ENCODE results near the gene NAA25. TPM values are rescaled to one million over a fixed set of nuclear protein-coding genes. Genes with fewer than 3 reads are reported as not detected.
A peak's percentile ranks its signal among the peaks of the same experiment; 100 is the strongest.

NAA25 gene
- total and polyA plus RNA-seq, 3 experiments from 2014 or later, result 18.4 to 41.5 (median 39.0) TPM

- peaks cover 0 to 6% (median 0%) of the 10 kb centered on the region in 3 donors for H3K36me3 Mint-ChIP-seq
- Histone ChIP-seq H3K27me3 (ENCODE audit: insufficient read depth, low read length, poor library complexity, severe bottlenecking) (no peaks in the 10 kb centered on the region), H3K9me3 (ENCODE audit: low read length) (no peaks in the 10 kb centered on the region), H3K4me3 (ENCODE audit: low read length) (peak within 1 kb of the TSS; percentile 88), H3K4me1 (ENCODE audit: insufficient read depth, low read length) (peaks cover 45% of the 10 kb centered on the region), H3K36me3 (ENCODE audit: insufficient read depth, low read length) (no peaks in the 10 kb centered on the region), H3K27ac (ENCODE audit: low read depth, low read length) (peak within 1 kb of the TSS; percentile 85)
- peak; percentile 97 to 99 (median 98) for DNase-seq
- POLR2A ChIA-PET, result interaction anchor here (0.6 to 2.3 kb wide), 7 partner anchors 17 to 283 kb away, joined by 3 to 23 read pairs (median 3); partner anchors contain the start of genes ERP29, MAPKAPK5, NAA25 and TMEM116
- H3K4me3 Mint-ChIP-seq, result peak within 1 kb of the TSS; percentile 75 to 94 (median 84)
- H3K27me3 Mint-ChIP-seq, result peaks cover 0 to 9% of the 10 kb centered on the region in 2 donors
- no peaks in the 10 kb centered on the region for H3K9me3 Mint-ChIP-seq
- H3K4me1 Mint-ChIP-seq, result peaks cover 28 to 48% (median 47%) of the 10 kb centered on the region in 3 donors
- CTCF ChIA-PET, result interaction anchor here (0.9 to 2.9 kb wide), 7 partner anchors 11 to 44 kb away, joined by 3 to 22 read pairs (median 4); partner anchors contain the start of gene NAA25
- peak within 1 kb of the TSS; percentile 65 to 97 (median 85) for H3K27ac Mint-ChIP-seq
These were observed 16.8 kb upstream of the NAA25 start, which contains the start of gene TRAFD1 for GRCh38 chr12:112125250-112125999. TSS of gene TRAFD1 (plus strand) at chr12:112125560. CDS start at chr12:112130523, 4,963 bp downstream.

- ChIA-PET POLR2A (interaction anchor here (0.6 to 2.3 kb wide), 6 partner anchors 16 to 283 kb away, joined by 3 to 23 read pairs (median 4); partner anchors contain the start of genes ERP29, MAPKAPK5, NAA25 and TMEM116), CTCF (interaction anchor here (0.9 to 2.9 kb wide), 4 partner anchors 11 to 27 kb away, joined by 3 to 22 read pairs (median 4); partner anchors contain the start of gene NAA25)
- H3K27ac ChIP-seq (ENCODE audit: low read depth, low read length), result no peak overlapping the region
- peak overlapping the region in 6 of 7 donors; percentile 75 to 94 (median 84) for H3K4me3 Mint-ChIP-seq
- H3K27me3 Mint-ChIP-seq, result peaks cover 0 to 9% of the 10 kb centered on the region in 2 donors
- no peak overlapping the region for H3K4me3 ChIP-seq (ENCODE audit: low read length)
- peaks cover 42% of the 10 kb centered on the region for H3K4me1 ChIP-seq (ENCODE audit: insufficient read depth, low read length)
- no peaks in the 10 kb centered on the region for H3K27me3 ChIP-seq (ENCODE audit: insufficient read depth, low read length, poor library complexity, severe bottlenecking)
- H3K27ac Mint-ChIP-seq, result peak overlapping the region in 4 of 8 donors; percentile 21 to 92 (median 76)
- no peaks in the 10 kb centered on the region for H3K9me3 ChIP-seq (ENCODE audit: low read length)
- H3K36me3 Mint-ChIP-seq, result peaks cover 0 to 6% (median 0%) of the 10 kb centered on the region in 3 donors
- no peak for DNase-seq
- peaks cover 27 to 44% (median 42%) of the 10 kb centered on the region in 3 donors for H3K4me1 Mint-ChIP-seq
- no peaks in the 10 kb centered on the region for H3K9me3 Mint-ChIP-seq
- no peaks in the 10 kb centered on the region for H3K36me3 ChIP-seq (ENCODE audit: insufficient read depth, low read length)
These were observed 16.3 kb upstream of the NAA25 start for GRCh38 chr12:112124918-112125249.

GRCh38 chr12:112122823-112123690 is 14.5 kb upstream of the NAA25 start:
- no peaks in the 10 kb centered on the region for H3K36me3 ChIP-seq (ENCODE audit: insufficient read depth, low read length)
- Mint-ChIP-seq H3K36me3 (peaks cover 0 to 6% (median 0%) of the 10 kb centered on the region in 3 donors), H3K27ac (no peak overlapping the region), H3K4me3 (no peak overlapping the region), H3K9me3 (no peaks in the 10 kb centered on the region), H3K27me3 (peaks cover 0 to 12% of the 10 kb centered on the region in 2 donors), H3K4me1 (peaks cover 18 to 27% (median 25%) of the 10 kb centered on the region in 3 donors)
- no peaks in the 10 kb centered on the region for H3K27me3 ChIP-seq (ENCODE audit: insufficient read depth, low read length, poor library complexity, severe bottlenecking)
- peaks cover 24% of the 10 kb centered on the region for H3K4me1 ChIP-seq (ENCODE audit: insufficient read depth, low read length)
- no peak for DNase-seq
- peak overlapping the region; percentile 38 for H3K27ac ChIP-seq (ENCODE audit: low read depth, low read length)
- no peak overlapping the region for H3K4me3 ChIP-seq (ENCODE audit: low read length)
- no peaks in the 10 kb centered on the region for H3K9me3 ChIP-seq (ENCODE audit: low read length)
- POLR2A ChIA-PET, result no interaction called here
- CTCF ChIA-PET, result interaction anchor here (1.2 kb wide), 1 partner anchor 14 kb away, joined by 7 read pairs; no protein-coding TSS in a partner anchor

DNA sequence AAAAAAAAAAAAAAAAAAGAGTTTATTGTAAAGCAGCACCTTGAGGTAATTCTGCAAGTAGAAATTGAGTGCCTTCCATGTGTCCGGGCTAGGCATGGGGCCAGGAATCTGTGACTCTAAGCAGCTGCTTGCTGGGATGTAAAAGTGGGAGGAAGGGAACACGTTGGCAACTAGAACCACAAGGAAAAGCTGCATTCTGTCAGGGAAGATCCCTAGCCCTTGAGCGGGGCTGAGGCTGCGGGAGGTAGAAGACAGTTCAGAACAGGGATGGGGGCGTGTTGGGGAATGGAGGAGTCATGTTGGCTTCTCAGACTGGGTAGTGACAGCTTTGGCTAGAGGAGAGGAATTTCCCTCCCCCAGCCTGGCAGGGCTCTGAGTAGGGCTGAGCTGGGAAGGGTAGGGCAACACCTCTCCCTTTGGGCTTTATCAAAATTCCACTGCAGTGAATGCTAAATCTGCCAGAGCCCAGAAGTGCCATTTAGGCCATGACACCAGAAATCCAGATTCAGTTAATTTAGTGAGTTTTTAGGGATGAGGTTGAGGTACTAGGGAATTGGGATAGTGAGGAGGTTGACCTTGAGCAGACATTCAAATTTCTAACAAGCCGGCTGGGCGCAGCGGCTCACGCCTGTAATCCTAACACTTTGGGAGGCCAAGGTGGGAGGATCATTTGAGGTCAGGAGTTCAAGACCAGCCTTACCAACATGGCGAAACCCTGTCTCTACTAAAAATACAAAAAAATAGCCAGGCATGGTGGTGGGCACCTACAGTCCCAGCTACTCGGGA is 13.4 kb upstream of the NAA25 start:
- Mint-ChIP-seq H3K27ac (peak overlapping the region in 1 of 8 donors; percentile 3), H3K27me3 (peaks cover 0 to 12% of the 10 kb centered on the region in 2 donors), H3K36me3 (peaks cover 0 to 4% (median 0%) of the 10 kb centered on the region in 3 donors), H3K9me3 (no peaks in the 10 kb centered on the region), H3K4me3 (no peak overlapping the region), H3K4me1 (peaks cover 12 to 19% (median 18%) of the 10 kb centered on the region in 3 donors)
- no peak overlapping the region for H3K4me3 ChIP-seq (ENCODE audit: low read length)
- ChIA-PET POLR2A (interaction anchor here (0.7 kb wide), 1 partner anchor 15 kb away, joined by 4 read pairs; no protein-coding TSS in a partner anchor), CTCF (no interaction called here)
- peaks cover 16% of the 10 kb centered on the region for H3K4me1 ChIP-seq (ENCODE audit: insufficient read depth, low read length)
- DNase-seq, result no peak
- no peak overlapping the region for H3K27ac ChIP-seq (ENCODE audit: low read depth, low read length)
- H3K27me3 ChIP-seq (ENCODE audit: insufficient read depth, low read length, poor library complexity, severe bottlenecking), result no peaks in the 10 kb centered on the region
- no peaks in the 10 kb centered on the region for H3K36me3 ChIP-seq (ENCODE audit: insufficient read depth, low read length)
- no peaks in the 10 kb centered on the region for H3K9me3 ChIP-seq (ENCODE audit: low read length)

- Mint-ChIP-seq H3K4me1 (peaks cover 0 to 9% (median 5%) of the 10 kb centered on the region in 3 donors), H3K36me3 (no peaks in the 10 kb centered on the region), H3K27ac (no peak overlapping the region), H3K27me3 (peaks cover 0 to 12% of the 10 kb centered on the region in 2 donors), H3K9me3 (no peaks in the 10 kb centered on the region), H3K4me3 (no peak overlapping the region)
- no peaks in the 10 kb centered on the region for H3K9me3 ChIP-seq (ENCODE audit: low read length)
- H3K4me3 ChIP-seq (ENCODE audit: low read length), result no peak overlapping the region
- H3K27ac ChIP-seq (ENCODE audit: low read depth, low read length), result no peak overlapping the region
- ChIA-PET POLR2A (no interaction called here), CTCF (no interaction called here)
- H3K36me3 ChIP-seq (ENCODE audit: insufficient read depth, low read length), result no peaks in the 10 kb centered on the region
- H3K27me3 ChIP-seq (ENCODE audit: insufficient read depth, low read length, poor library complexity, severe bottlenecking), result no peaks in the 10 kb centered on the region
- no peaks in the 10 kb centered on the region for H3K4me1 ChIP-seq (ENCODE audit: insufficient read depth, low read length)
- no peak for DNase-seq
These were observed 9.1 kb upstream of the NAA25 start for GRCh38 chr12:112117685-112118084.

DNA sequence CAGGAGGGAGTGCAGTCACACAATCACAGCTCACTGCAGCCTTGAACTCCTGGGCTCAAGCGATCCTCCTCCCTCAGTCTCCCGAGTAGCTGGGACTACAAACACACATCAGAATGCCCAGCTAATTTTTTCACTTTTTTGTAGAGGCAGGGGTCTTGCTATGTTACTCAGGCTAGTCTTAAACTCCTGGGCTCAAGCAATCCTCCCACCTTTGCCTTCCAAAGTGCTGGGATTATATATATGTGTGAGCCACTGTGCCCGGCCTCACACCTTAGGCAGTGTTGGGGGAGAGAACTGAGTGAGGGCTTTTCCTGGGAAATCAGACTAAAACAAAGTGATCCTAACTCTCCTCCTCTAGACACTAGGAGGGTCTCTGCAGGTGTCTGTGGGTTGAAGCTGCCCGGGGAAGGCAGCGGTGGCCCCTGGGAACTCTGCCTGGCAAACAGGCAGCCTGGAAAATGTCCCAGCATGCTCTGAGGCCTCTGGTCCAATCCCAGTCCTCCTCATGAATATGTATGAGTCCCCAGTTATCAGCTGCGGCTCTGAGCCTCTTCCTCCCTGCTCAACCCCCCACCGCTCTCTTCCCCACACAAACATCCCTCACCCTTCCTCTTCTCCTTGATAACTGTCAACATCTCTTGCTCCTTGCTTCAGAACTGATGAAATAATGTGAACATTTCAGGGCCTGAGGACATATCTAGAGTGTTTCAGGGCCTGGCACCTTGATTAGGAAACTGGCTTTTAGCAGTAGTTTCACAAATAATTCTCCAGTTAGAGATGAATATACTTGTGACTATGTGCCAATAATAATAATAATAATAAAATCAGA is 7.9 kb upstream of the NAA25 start:
- ChIA-PET CTCF (no interaction called here), POLR2A (no interaction called here)
- Histone ChIP-seq H3K9me3 (ENCODE audit: low read length) (no peaks in the 10 kb centered on the region), H3K4me3 (ENCODE audit: low read length) (no peak overlapping the region), H3K27ac (ENCODE audit: low read depth, low read length) (peak overlapping the region; percentile 65), H3K27me3 (ENCODE audit: insufficient read depth, low read length, poor library complexity, severe bottlenecking) (no peaks in the 10 kb centered on the region), H3K4me1 (ENCODE audit: insufficient read depth, low read length) (no peaks in the 10 kb centered on the region), H3K36me3 (ENCODE audit: insufficient read depth, low read length) (no peaks in the 10 kb centered on the region)
- no peaks in the 10 kb centered on the region for H3K36me3 Mint-ChIP-seq
- H3K27ac Mint-ChIP-seq, result peak overlapping the region in 1 of 8 donors; percentile 15
- DNase-seq, result no peak
- H3K9me3 Mint-ChIP-seq, result no peaks in the 10 kb centered on the region
- H3K4me1 Mint-ChIP-seq, result peaks cover 0 to 9% (median 5%) of the 10 kb centered on the region in 3 donors
- H3K27me3 Mint-ChIP-seq, result peaks cover 0 to 9% of the 10 kb centered on the region in 2 donors
- H3K4me3 Mint-ChIP-seq, result no peak overlapping the region
